ENCODE data around the gene NOS1AP.

DNA sequence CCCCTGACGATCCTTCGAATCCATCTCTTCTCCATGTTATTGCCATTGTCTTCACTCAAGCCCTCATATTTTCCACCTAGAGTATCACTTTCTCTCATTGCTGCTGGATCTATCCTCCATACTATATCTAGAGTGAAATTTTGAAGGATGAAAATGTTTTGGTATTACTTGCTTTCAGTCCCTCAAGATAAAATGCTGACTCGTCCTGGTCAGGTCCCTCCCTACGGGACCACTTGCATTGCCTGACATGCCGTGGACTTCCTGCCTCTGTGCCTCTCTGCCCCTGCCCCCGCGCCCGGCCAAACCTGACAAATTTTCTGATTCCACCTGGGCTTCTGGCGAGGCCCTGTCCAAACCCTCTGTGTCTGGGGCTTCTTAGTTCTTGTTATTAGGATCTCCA is 283.6 kb downstream of the NOS1AP start:
- TF ChIP-seq, protein P1, sequence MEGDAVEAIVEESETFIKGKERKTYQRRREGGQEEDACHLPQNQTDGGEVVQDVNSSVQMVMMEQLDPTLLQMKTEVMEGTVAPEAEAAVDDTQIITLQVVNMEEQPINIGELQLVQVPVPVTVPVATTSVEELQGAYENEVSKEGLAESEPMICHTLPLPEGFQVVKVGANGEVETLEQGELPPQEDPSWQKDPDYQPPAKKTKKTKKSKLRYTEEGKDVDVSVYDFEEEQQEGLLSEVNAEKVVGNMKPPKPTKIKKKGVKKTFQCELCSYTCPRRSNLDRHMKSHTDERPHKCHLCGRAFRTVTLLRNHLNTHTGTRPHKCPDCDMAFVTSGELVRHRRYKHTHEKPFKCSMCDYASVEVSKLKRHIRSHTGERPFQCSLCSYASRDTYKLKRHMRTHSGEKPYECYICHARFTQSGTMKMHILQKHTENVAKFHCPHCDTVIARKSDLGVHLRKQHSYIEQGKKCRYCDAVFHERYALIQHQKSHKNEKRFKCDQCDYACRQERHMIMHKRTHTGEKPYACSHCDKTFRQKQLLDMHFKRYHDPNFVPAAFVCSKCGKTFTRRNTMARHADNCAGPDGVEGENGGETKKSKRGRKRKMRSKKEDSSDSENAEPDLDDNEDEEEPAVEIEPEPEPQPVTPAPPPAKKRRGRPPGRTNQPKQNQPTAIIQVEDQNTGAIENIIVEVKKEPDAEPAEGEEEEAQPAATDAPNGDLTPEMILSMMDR (IDR thresholded peaks at IDR 0.05; ENCODE audit: low read depth, low read length), result no peak
- TF ChIP-seq MAX (IDR thresholded peaks at IDR 0.05; ENCODE audit: low read depth, low read length), result no peak
